ENCODE measurements around the gene SS18L1.
A peak's percentile ranks its signal among the peaks of the same experiment; 100 is the strongest.

The SS18L1 gene

GRCh38 chr20:62182469-62183425 is 39.2 kb downstream of the SS18L1 start, which contains the start of gene MTG2:
Gene MTG2 (plus strand): TSS chr20:62183028. CDS start chr20:62193421, 10,393 bp downstream.
- H3K27ac ChIP-seq (ENCODE audit: low read depth, low read length): peak within 1 kb of the TSS; percentile 70
- peak within 1 kb of the TSS; percentile 98 for H3K9ac ChIP-seq (ENCODE audit: low read length)
- no peaks in the 10 kb centered on the region for H3K27me3 ChIP-seq (ENCODE audit: low read length)
- H3K4me3 ChIP-seq (ENCODE audit: insufficient read depth, low read length, poor library complexity, severe bottlenecking): peak within 1 kb of the TSS; percentile 98
- TF ChIP-seq, protein P1, sequence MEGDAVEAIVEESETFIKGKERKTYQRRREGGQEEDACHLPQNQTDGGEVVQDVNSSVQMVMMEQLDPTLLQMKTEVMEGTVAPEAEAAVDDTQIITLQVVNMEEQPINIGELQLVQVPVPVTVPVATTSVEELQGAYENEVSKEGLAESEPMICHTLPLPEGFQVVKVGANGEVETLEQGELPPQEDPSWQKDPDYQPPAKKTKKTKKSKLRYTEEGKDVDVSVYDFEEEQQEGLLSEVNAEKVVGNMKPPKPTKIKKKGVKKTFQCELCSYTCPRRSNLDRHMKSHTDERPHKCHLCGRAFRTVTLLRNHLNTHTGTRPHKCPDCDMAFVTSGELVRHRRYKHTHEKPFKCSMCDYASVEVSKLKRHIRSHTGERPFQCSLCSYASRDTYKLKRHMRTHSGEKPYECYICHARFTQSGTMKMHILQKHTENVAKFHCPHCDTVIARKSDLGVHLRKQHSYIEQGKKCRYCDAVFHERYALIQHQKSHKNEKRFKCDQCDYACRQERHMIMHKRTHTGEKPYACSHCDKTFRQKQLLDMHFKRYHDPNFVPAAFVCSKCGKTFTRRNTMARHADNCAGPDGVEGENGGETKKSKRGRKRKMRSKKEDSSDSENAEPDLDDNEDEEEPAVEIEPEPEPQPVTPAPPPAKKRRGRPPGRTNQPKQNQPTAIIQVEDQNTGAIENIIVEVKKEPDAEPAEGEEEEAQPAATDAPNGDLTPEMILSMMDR (IDR thresholded peaks at IDR 0.05; ENCODE audit: insufficient read depth, low read length, poor library complexity, severe bottlenecking): no peak
- no peak for TF ChIP-seq EZH2phosphoT487 (conservative IDR thresholded peaks at IDR 0.05; ENCODE audit: low read length)
- peak within 1 kb of the TSS; percentile 97 for H3K4me2 ChIP-seq (ENCODE audit: low read depth, low read length, poor library complexity, severe bottlenecking)
- peaks cover 40% of the 10 kb centered on the region for H3K79me2 ChIP-seq (ENCODE audit: insufficient read depth, low read length)
- H3K9me3 ChIP-seq (ENCODE audit: insufficient read depth, low read length): no peaks in the 10 kb centered on the region
- H3F3A ChIP-seq (ENCODE audit: insufficient read depth): peaks cover 20% of the 10 kb centered on the region
- peak within 1 kb of the TSS; percentile 65 for H2AFZ ChIP-seq (ENCODE audit: low read depth, low read length, severe bottlenecking)
- no peaks in the 10 kb centered on the region for H4K20me1 ChIP-seq (ENCODE audit: low read depth, low read length)
- no peaks in the 10 kb centered on the region for H3K9me2 ChIP-seq (replicated peaks; ENCODE audit: insufficient read depth, low read length)
- H3K36me3 ChIP-seq (ENCODE audit: low read length): 0 out of 2 replicates have a peak, but pooled peaks cover 2% of the 10 kb centered on the region

DNA sequence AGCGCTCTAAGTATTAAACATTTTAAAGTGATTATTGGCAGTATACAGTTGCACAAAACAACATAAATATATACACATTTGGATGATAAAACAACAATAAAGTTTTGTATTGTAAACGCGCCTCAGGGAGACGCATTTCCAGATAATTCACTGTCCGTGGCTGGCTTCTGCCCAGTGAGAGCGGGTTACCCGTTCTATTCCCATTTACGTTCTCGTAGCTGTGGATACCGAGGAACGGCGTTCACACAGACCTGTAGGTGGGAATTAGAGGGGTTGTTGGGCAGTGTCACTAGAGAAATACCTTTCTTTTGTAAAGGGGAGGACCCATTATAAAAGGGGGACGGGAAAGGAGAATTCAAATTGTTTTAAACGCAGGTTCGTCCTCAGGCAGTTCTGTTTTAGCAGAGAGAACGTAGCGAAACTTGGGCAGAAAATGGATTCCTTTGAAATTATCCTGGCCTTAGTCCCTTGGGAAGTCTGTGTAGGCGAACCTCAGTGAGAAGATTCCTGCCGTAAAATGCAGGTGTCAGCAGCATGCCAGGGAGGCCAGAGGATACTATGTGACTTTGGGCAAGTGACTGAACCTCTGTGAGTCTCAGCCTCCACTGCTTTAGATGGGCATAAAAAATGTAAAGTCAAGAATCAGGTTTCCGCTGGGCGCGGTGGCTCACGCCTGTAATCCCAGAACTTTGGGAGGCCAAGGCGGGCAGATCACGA is 40.0 kb downstream of the SS18L1 start:
- TF ChIP-seq, protein P1 (IDR thresholded peaks at IDR 0.05; ENCODE audit: insufficient read depth, low read length, poor library complexity, severe bottlenecking): no peak
- no peak for TF ChIP-seq EZH2phosphoT487 (conservative IDR thresholded peaks at IDR 0.05; ENCODE audit: low read length)
- Histone ChIP-seq H3K9me2 (replicated peaks; ENCODE audit: insufficient read depth, low read length) (no peaks in the 10 kb centered on the region), H3K9me3 (ENCODE audit: insufficient read depth, low read length) (no peaks in the 10 kb centered on the region), H3K27ac (ENCODE audit: low read depth, low read length) (peak overlapping the region; percentile 70), H3F3A (ENCODE audit: insufficient read depth) (peaks cover 20% of the 10 kb centered on the region), H4K20me1 (ENCODE audit: low read depth, low read length) (no peaks in the 10 kb centered on the region), H3K9ac (ENCODE audit: low read length) (peak overlapping the region; percentile 98), H3K4me2 (ENCODE audit: low read depth, low read length, poor library complexity, severe bottlenecking) (peak overlapping the region; percentile 97), H3K4me3 (ENCODE audit: insufficient read depth, low read length, poor library complexity, severe bottlenecking) (peak overlapping the region; percentile 98), H3K36me3 (ENCODE audit: low read length) (0 out of 2 replicates have a peak, but pooled peaks cover 2% of the 10 kb centered on the region), H3K27me3 (ENCODE audit: low read length) (no peaks in the 10 kb centered on the region), H3K79me2 (ENCODE audit: insufficient read depth, low read length) (peaks cover 48% of the 10 kb centered on the region), H2AFZ (ENCODE audit: low read depth, low read length, severe bottlenecking) (peak overlapping the region; percentile 65)

DNA sequence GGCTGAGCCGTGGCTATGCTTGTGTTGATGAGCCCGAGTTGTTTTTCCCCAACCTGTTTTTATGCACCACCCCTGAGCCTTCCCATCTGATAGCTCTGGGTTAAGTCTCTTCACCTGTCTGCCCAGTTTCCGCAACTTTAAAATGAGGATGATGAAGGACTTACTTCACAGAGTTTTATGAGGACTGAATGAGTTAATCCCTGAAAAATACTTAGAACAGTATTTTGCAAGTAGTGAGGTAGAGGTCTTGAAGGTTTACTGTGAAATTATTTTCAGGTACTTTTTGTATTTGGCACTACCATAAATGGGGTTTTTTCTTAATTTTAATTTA is 42.5 kb downstream of the SS18L1 start:
- H3K36me3 ChIP-seq (ENCODE audit: low read length): no peaks in the 10 kb centered on the region
- H3F3A ChIP-seq (ENCODE audit: insufficient read depth): peaks cover 15% of the 10 kb centered on the region
- no peak overlapping the region for H3K4me3 ChIP-seq (ENCODE audit: insufficient read depth, low read length, poor library complexity, severe bottlenecking)
- no peak overlapping the region for H2AFZ ChIP-seq (ENCODE audit: low read depth, low read length, severe bottlenecking)
- no peaks in the 10 kb centered on the region for H3K9me3 ChIP-seq (ENCODE audit: insufficient read depth, low read length)
- no peak overlapping the region for H3K9ac ChIP-seq (ENCODE audit: low read length)
- no peaks in the 10 kb centered on the region; the same call in 1 of the 2 replicates for H4K20me1 ChIP-seq (ENCODE audit: low read depth, low read length)
- H3K27ac ChIP-seq (ENCODE audit: low read depth, low read length): no peak overlapping the region
- H3K27me3 ChIP-seq (ENCODE audit: low read length): no peaks in the 10 kb centered on the region
- no peak for TF ChIP-seq EZH2phosphoT487 (conservative IDR thresholded peaks at IDR 0.05; ENCODE audit: low read length)
- TF ChIP-seq, protein P1 (IDR thresholded peaks at IDR 0.05; ENCODE audit: insufficient read depth, low read length, poor library complexity, severe bottlenecking): no peak
- peaks cover 68% of the 10 kb centered on the region for H3K79me2 ChIP-seq (ENCODE audit: insufficient read depth, low read length)
- no peaks in the 10 kb centered on the region for H3K9me2 ChIP-seq (replicated peaks; ENCODE audit: insufficient read depth, low read length)
- H3K4me2 ChIP-seq (ENCODE audit: low read depth, low read length, poor library complexity, severe bottlenecking): no peak overlapping the region

Measured in SU-DHL-6 (cell line).